ENCODE data around the gene LARGE2. TPM values are rescaled to one million over a fixed set of nuclear protein-coding genes. Genes with fewer than 3 reads are reported as not detected.

LARGE2 gene
- total and polyA plus RNA-seq, 9 of the 15 experiments (the other 6 are each of a cell fraction or from before 2014, with no cell fraction given): 0.56 to 14.1 (median 6.6) TPM

DNA sequence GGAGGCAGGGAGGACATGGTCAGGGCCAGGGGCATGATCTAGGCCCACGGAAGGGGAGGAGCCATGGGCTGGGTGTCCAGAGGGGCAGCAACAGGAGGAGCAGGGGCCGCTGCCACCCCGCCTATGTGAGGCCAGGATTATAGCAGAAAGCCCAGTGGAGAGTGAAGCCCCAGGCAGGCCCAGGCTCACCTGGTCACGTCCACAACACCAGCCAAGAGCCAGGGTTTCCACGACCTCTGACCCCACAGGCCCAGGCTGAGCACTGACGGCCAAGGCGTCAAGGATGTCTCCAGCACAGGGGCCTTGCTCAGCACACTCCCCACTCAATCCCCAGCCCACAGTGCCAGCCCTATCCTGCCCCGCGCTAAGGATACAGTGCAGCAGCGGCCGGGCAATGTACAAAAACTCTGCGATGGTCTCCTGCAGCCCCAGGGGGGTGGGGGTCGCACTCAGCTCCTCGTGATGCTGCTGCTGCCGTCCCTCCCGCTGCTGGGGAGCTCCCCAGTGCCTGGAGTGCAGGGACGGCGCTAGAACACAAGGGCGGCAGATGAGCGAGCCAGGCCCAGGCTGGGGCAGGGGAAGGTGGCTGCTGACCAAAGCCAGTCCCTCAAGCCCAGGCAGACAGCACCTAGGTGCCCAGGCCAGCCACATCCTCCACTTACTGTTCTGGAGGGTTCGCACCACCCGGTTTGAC, 8.4 kb upstream of the LARGE2 start:
- no TSS peak for BruUV-seq (replicated peaks)
- Histone ChIP-seq H2AFZ (ENCODE audit: low read depth, low read length) (no peak overlapping the region), H3K4me3 (no peak overlapping the region), H3K27me3 (ENCODE audit: control insufficient read depth in 2 of 2, insufficient read depth in 2 of 2, low read length in 2 of 2) (no peaks in the 10 kb centered on the region), H3K9ac (ENCODE audit: insufficient read depth in 1 of 2, low read depth in 2 of 2, low read length in 2 of 2) (peak overlapping the region in 1 of 2 experiments; percentile 1; a peak in 1 of 4 replicates), H3K36me3 (ENCODE audit: control insufficient read depth, insufficient read depth, low read length) (peaks cover 50% of the 10 kb centered on the region; the same call in 2 of the 3 replicates), H3K79me2 (ENCODE audit: control insufficient read depth, insufficient read depth, low read length) (peaks cover 14% of the 10 kb centered on the region), H3K4me2 (ENCODE audit: insufficient read depth, low read length) (no peak overlapping the region), H3K27ac (ENCODE audit: extremely low read depth, low read depth, low read length) (no peak overlapping the region), H3K4me1 (replicated peaks in 1 of 2; ENCODE audit: control insufficient read depth in 2 of 2, insufficient read depth in 2 of 2, low read length in 2 of 2) (peaks cover 3 to 31% of the 10 kb centered on the region in 2 experiments; a peak in 4 of 5 replicates), H4K20me1 (replicated peaks; ENCODE audit: control insufficient read depth, insufficient read depth, low read length) (no peaks in the 10 kb centered on the region), H3K9me1 (ENCODE audit: control insufficient read depth, insufficient read depth, low read length) (peaks cover 3% of the 10 kb centered on the region), H3K9me3 (replicated peaks; ENCODE audit: control insufficient read depth, insufficient read depth, low read depth, low read length) (no peaks in the 10 kb centered on the region)
- DNase-seq (ENCODE audit: extremely low read depth in 1 of 4, low spot score in 3 of 4): no peak
- no peak for ATAC-seq
- TF ChIP-seq RBFOX2 (IDR thresholded peaks at IDR 0.05; ENCODE audit: low read depth, low read length) (peak; percentile 51), RHOXF2B (CRISPR knock-in tag; conservative IDR thresholded peaks at IDR 0.05) (no peak)
- POLR2A ChIA-PET: interaction anchor here (0.8 to 0.9 kb wide), 2 partner anchors 13 to 599 kb away, joined by 3 read pairs; no protein-coding TSS in a partner anchor
- CTCF ChIA-PET (ENCODE audit: low intra/inter-chr PET ratio): no interaction called here
- intact Hi-C loops (cut with micrococcal nuclease) (no loop called here), in situ Hi-C loops (cut with MboI) (no loop called here)
- no peak for FAIRE-seq
- WGBS (ENCODE audit: insufficient coverage, low coverage, missing lambda C conversion rate): 84% methylated on average over 19 of the region's 22 CpGs

DNA sequence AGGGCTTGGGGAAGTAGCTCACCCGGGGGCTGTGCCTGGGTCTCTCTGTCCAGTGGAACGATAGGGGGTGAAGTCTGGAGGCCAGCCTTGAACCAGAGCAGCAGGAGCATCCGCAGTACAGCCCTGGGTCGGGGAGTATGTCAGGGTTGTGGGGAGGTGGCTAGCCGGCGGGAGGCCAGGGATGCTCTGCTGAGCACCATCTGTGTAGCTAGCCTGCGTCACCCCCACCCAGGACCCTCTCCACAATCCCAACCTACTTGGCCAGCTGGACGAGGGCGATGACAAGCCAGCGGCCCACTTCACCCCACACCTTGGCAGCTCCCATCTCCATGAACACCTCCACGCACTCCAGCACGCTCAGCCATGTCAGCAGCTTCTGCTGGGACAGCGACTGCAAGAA, 7.0 kb upstream of the LARGE2 start:
- Histone ChIP-seq H3K4me3 (no peak overlapping the region), H3K9me3 (replicated peaks; ENCODE audit: control insufficient read depth, insufficient read depth, low read depth, low read length) (no peaks in the 10 kb centered on the region), H3K4me2 (ENCODE audit: insufficient read depth, low read length) (no peak overlapping the region), H3K9me1 (ENCODE audit: control insufficient read depth, insufficient read depth, low read length) (no peaks in the 10 kb centered on the region), H3K79me2 (ENCODE audit: control insufficient read depth, insufficient read depth, low read length) (peaks cover 14% of the 10 kb centered on the region), H4K20me1 (replicated peaks; ENCODE audit: control insufficient read depth, insufficient read depth, low read length) (no peaks in the 10 kb centered on the region), H3K27ac (ENCODE audit: extremely low read depth, low read depth, low read length) (no peak overlapping the region), H3K9ac (ENCODE audit: insufficient read depth in 1 of 2, low read depth in 2 of 2, low read length in 2 of 2) (peak overlapping the region in 1 of 2 experiments; percentile 71; a peak in 1 of 4 replicates), H3K36me3 (ENCODE audit: control insufficient read depth, insufficient read depth, low read length) (peaks cover 43% of the 10 kb centered on the region; the same call in 2 of the 3 replicates), H2AFZ (ENCODE audit: low read depth, low read length) (no peak overlapping the region), H3K4me1 (replicated peaks in 1 of 2; ENCODE audit: control insufficient read depth in 2 of 2, insufficient read depth in 2 of 2, low read length in 2 of 2) (peaks cover 6 to 29% of the 10 kb centered on the region in 2 experiments; a peak in 4 of 5 replicates), H3K27me3 (ENCODE audit: control insufficient read depth in 2 of 2, insufficient read depth in 2 of 2, low read length in 2 of 2) (no peaks in the 10 kb centered on the region)
- ChIA-PET CTCF (ENCODE audit: low intra/inter-chr PET ratio) (no interaction called here), POLR2A (interaction anchor here (0.6 to 1.1 kb wide), 3 partner anchors 8 to 68 kb away, joined by 3 read pairs; partner anchors contain the start of gene FREY1)
- intact Hi-C loops (cut with micrococcal nuclease): no loop called here
- no peak for DNase-seq (ENCODE audit: extremely low read depth in 1 of 4, low spot score in 3 of 4)
- TF ChIP-seq MAFF (IDR thresholded peaks at IDR 0.05; ENCODE audit: low read length) (no peak), MTF1 (CRISPR knock-in tag; IDR thresholded peaks at IDR 0.05; ENCODE audit: borderline replicate concordance) (no peak), ZC3H8 (IDR thresholded peaks at IDR 0.05) (no peak), RBFOX2 (IDR thresholded peaks at IDR 0.05; ENCODE audit: low read depth, low read length) (peak; percentile 32; the same call in 1 of the 2 replicates), ZNF175 (CRISPR knock-in tag; IDR thresholded peaks at IDR 0.05; ENCODE audit: low read depth) (no peak)
- TF ChIP-seq, protein P1, sequence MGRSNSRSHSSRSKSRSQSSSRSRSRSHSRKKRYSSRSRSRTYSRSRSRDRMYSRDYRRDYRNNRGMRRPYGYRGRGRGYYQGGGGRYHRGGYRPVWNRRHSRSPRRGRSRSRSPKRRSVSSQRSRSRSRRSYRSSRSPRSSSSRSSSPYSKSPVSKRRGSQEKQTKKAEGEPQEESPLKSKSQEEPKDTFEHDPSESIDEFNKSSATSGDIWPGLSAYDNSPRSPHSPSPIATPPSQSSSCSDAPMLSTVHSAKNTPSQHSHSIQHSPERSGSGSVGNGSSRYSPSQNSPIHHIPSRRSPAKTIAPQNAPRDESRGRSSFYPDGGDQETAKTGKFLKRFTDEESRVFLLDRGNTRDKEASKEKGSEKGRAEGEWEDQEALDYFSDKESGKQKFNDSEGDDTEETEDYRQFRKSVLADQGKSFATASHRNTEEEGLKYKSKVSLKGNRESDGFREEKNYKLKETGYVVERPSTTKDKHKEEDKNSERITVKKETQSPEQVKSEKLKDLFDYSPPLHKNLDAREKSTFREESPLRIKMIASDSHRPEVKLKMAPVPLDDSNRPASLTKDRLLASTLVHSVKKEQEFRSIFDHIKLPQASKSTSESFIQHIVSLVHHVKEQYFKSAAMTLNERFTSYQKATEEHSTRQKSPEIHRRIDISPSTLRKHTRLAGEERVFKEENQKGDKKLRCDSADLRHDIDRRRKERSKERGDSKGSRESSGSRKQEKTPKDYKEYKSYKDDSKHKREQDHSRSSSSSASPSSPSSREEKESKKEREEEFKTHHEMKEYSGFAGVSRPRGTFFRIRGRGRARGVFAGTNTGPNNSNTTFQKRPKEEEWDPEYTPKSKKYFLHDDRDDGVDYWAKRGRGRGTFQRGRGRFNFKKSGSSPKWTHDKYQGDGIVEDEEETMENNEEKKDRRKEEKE (IDR thresholded peaks at IDR 0.05; ENCODE audit: borderline replicate concordance in 1 of 2, control insufficient read depth in 1 of 2, low read depth in 2 of 2, low read length in 1 of 2): no peak
- no peak for FAIRE-seq
- WGBS (ENCODE audit: insufficient coverage, low coverage, missing lambda C conversion rate): 80% methylated on average over 12 of the region's 13 CpGs
- ATAC-seq: no peak
- in situ Hi-C loops (cut with MboI): no loop called here
- BruUV-seq (replicated peaks): no TSS peak

All from K562 (cell line).